Transverse colon (tissue), 4 donors: ENCODE results near the gene PTGER1. TPM values are rescaled to one million over a fixed set of nuclear protein-coding genes. Genes with fewer than 3 reads are reported as not detected.

Source experiments
- DNase-seq: peaks from one replicate; pipeline ENCODE4 v3.0.0-alpha.2; 2019
- H3K27ac ChIP-seq, 4 donors: fragments of 200-600 bp; sonication (generic); 2 replicates each; pipeline ENCODE4 v1.5.1; 2016 to 2018; ENCODE audit warnings: inconsistent platforms in 4 of 4
- H3K27me3 ChIP-seq: fragments of 200-600 bp; sonication (generic); 2 replicates; pipeline ENCODE4 v1.5.1; 2017; ENCODE audit warnings: inconsistent platforms
- H3K36me3 ChIP-seq, 4 donors: fragments of 200-600 bp; sonication (generic); 2 replicates each; pipeline ENCODE4 v1.5.1; 2017 to 2019; ENCODE audit warnings: inconsistent platforms in 4 of 4
- H3K4me1 ChIP-seq, 4 donors: fragments of 200-600 bp; sonication (generic); 2 replicates each; pipeline ENCODE4 v1.5.1; 2017 to 2020; ENCODE audit warnings: inconsistent platforms in 4 of 4
- H3K4me3 ChIP-seq, 4 donors: fragments of 200-600 bp; sonication (generic); 1 replicate in 1 of 4; 2 replicates in 3 of 4; pipeline versions ENCODE4 v1.5.1 to v1.6.1; 2017 to 2019; ENCODE audit warnings: inconsistent platforms in 4 of 4
- H3K9me3 ChIP-seq, 2 donors: fragments of 200-600 bp; sonication (generic); 2 replicates each; pipeline ENCODE4 v1.5.1; 2017 to 2019; ENCODE audit warnings: inconsistent platforms in 2 of 2
- EP300 ChIP-seq: sonication (generic); formaldehyde crosslinking; IDR thresholded peaks from one replicate; pipeline ENCODE4 v1.6.1; 2017; ENCODE audit warnings: antibody characterized with exemption, low read depth
- POLR2A ChIP-seq: fragments of 450-650 bp; IDR thresholded peaks from one replicate; pipeline ENCODE4 v1.6.1; 2016; ENCODE audit warnings: antibody characterized with exemption, mild to moderate bottlenecking, moderate library complexity
- POLR2AphosphoS5 ChIP-seq, 3 donors: sonication (generic); formaldehyde crosslinking; IDR thresholded peaks; one replicate each; pipeline ENCODE4 v1.6.1; 2016; ENCODE audit warnings: antibody characterized with exemption in 3 of 3
- WGBS, 2 donors: methylation state at CpG; one replicate each; pipeline ENCODE4 v1.1.5; 2018; ENCODE audit warnings: low coverage in 1 of 2; 5-methylcytosine and 5-hydroxymethylcytosine counted together
- in situ Hi-C, 4 donors: fragments of 200-750 bp; cut with MboI; loops; one replicate each; pipeline versions ENCODE4 v1.15.0 to v1.15.1; 2017; ENCODE audit warnings: low sequenced_read_pairs in 3 of 4, low pct_ligation_motif_present in 1 of 4, low pct_unique_long_range_greater_than_20kb in 1 of 4
- intact Hi-C: fragments of 100-400 bp; cut with DNase I; formaldehyde crosslinking; loops from one replicate; pipeline ENCODE4 v1.15.1; 2023; ENCODE audit warnings: low total_unique reads
- total RNA-seq, 4 donors: library from RNA; depleted of rRNA; stranded (reverse); fragments of >200 nt; gene quantifications; one replicate each; pipeline ENCODE4 v1.1.0, GENCODE V29; 2016
- TF ChIP-seq, protein P1 (sequence below), 5 experiments: fragments of 200-600 bp in 3 of 5; fragments of 450-650 bp in 2 of 5; sonication (generic) in 3 of 5; IDR thresholded peaks; 1 replicate in 2 of 5; 2 replicates in 3 of 5; pipeline ENCODE4 v1.5.1; 2016 to 2017; ENCODE audit warnings: antibody characterized with exemption in 5 of 5, inconsistent platforms in 3 of 5, mild to moderate bottlenecking in 2 of 5, moderate library complexity in 1 of 5

PTGER1 gene
- total RNA-seq, 4 donors from 2014 or later: 1.1 to 1.2 TPM; not detected in 2

DNA sequence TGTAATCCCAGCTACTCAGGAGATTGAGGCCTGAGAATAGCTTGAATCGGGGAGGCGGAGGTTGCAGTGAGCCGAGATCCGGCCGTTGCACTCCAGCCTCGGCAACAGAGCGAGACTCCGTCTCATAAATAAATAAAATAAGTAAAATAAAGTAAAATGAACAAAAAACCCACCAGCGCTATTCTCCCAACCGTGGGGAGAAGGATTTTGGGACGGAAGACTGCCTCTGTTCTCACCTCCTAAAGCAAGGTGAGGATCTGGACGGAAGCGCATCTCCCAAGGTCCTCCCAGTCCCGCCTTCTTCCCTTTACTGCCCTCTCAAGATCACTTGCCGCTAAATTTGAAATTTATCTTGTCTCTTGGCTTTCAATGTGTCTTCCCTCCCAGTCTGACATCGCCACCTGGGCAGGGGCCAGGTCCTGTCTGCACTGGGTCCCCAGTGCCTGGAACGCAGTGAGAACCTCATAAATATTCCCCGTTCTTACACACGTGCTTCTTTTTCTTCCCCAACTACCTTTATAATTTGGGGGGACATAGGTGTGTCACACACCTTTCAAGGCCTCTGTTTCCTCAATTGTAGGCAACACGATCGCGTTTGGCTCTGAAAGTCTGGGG, 44.2 kb upstream of the PTGER1 start:
- TF ChIP-seq POLR2AphosphoS5 (IDR thresholded peaks at IDR 0.05) (no peak), POLR2A (no peak), EP300 (no peak)
- TF ChIP-seq, protein P1, sequence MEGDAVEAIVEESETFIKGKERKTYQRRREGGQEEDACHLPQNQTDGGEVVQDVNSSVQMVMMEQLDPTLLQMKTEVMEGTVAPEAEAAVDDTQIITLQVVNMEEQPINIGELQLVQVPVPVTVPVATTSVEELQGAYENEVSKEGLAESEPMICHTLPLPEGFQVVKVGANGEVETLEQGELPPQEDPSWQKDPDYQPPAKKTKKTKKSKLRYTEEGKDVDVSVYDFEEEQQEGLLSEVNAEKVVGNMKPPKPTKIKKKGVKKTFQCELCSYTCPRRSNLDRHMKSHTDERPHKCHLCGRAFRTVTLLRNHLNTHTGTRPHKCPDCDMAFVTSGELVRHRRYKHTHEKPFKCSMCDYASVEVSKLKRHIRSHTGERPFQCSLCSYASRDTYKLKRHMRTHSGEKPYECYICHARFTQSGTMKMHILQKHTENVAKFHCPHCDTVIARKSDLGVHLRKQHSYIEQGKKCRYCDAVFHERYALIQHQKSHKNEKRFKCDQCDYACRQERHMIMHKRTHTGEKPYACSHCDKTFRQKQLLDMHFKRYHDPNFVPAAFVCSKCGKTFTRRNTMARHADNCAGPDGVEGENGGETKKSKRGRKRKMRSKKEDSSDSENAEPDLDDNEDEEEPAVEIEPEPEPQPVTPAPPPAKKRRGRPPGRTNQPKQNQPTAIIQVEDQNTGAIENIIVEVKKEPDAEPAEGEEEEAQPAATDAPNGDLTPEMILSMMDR (IDR thresholded peaks at IDR 0.05): no peak
- intact Hi-C loops: loop anchor here (10.0 kb wide), 1 partner anchor 1365 kb away; the partner anchor contains the start of genes IER2 and STX10
- Histone ChIP-seq H3K9me3 (no peaks in the 10 kb centered on the region), H3K36me3 (peaks cover 0 to 19% (median 12%) of the 10 kb centered on the region in 4 donors), H3K4me1 (peaks cover 24 to 66% (median 37%) of the 10 kb centered on the region in 4 donors), H3K27ac (peak overlapping the region; percentile 98 to 100 (median 100)), H3K27me3 (no peaks in the 10 kb centered on the region), H3K4me3 (peak overlapping the region in 2 of 4 donors; percentile 42 to 99)
- DNase-seq: no peak
- WGBS, 2 donors: 90 to 94% methylated on average over 12 to 22 of the region's 22 CpGs
- in situ Hi-C loops: no loop called here

DNA sequence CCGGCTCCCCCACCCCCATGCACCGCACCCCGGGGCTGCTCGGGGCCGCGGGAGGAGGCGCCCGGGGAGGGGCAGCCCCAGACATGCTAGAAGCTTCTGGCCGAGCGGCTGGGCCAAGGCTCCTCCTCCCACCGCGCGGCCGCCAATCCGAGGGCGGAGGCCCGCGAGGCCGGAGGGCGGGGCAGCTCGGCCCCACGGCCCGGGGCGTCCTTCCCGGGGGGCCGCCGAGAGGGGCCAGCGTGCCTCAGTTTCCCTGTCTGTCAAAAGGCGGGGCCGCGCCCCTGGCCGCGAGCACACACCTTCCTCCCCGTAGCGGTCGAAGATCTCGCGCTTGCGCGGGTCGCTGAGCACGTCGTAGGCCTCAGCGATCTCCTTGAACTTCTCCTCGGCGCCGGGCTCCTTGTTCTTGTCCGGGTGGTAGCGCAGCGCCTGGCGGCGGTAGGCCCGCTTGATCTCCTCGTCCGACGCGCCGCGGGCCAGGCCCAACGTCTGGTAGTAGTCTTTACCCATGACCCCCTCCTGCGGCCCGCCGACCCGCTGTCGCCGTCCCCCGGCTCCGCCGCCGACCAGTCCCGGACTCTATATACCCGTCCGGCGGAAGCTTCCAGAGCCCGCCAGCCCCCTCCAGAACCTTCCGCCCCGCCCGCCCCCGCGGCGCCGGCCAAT, 42.8 kb upstream of the PTGER1 start, which contains the start of gene DNAJB1:
Gene DNAJB1, minus strand, starts transcription at position 558 of the 666 bp plus-strand sequence. Its CDS starts 48 bp downstream, at position 510.
- Histone ChIP-seq H3K4me1 (peaks cover 24 to 65% (median 37%) of the 10 kb centered on the region in 4 donors), H3K4me3 (peak within 1 kb of the TSS; percentile 64 to 99 (median 94)), H3K27me3 (no peaks in the 10 kb centered on the region), H3K9me3 (no peaks in the 10 kb centered on the region), H3K27ac (peak within 1 kb of the TSS; percentile 98 to 100 (median 100)), H3K36me3 (peaks cover 0 to 25% (median 13%) of the 10 kb centered on the region in 4 donors)
- intact Hi-C loops (loop anchor here (10.0 kb wide), 1 partner anchor 1363 kb away; the partner anchor contains the start of genes IER2 and STX10), in situ Hi-C loops (no loop called here)
- 0% methylated on average over 17 of the region's 82 CpGs; no CpG with 5 or more reads in 1 of the 2 donors for WGBS, 2 donors
- no peak for TF ChIP-seq EP300
- TF ChIP-seq POLR2AphosphoS5 (IDR thresholded peaks at IDR 0.05): peak; percentile 97 to 99 (median 98)
- TF ChIP-seq, protein P1 (IDR thresholded peaks at IDR 0.05): peak in 1 of 5 experiments; percentile 13
- peak; percentile 99 for TF ChIP-seq POLR2A
- DNase-seq: peak; percentile 88

DNA sequence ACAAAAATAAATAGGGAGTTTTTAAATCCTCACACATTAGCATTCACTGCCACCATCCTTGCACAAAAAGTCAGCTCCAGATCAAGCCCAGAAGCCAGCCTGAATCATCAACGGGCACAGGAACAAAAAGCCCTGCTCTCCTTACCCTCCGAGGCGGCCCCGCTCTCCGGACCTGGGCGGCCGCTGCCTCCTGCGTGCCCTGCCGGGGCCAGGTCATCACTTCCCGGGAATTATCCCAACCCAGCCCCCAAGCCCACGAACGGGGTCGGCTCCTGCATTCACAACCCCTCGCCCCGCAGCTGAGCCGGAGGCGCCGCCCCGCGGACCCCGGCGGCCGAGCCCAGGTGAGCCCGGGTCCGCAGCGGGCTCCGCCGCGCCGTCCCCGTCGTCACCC, 42.3 kb upstream of the PTGER1 start:
- TF ChIP-seq EP300: no peak
- no peak for TF ChIP-seq POLR2AphosphoS5 (IDR thresholded peaks at IDR 0.05)
- TF ChIP-seq POLR2A: no peak
- TF ChIP-seq, protein P1 (IDR thresholded peaks at IDR 0.05): no peak
- intact Hi-C loops: loop anchor here (10.0 kb wide), 1 partner anchor 1363 kb away; the partner anchor contains the start of genes IER2 and STX10
- DNase-seq: peak; percentile 26
- Histone ChIP-seq H3K27me3 (no peaks in the 10 kb centered on the region), H3K4me1 (peaks cover 24 to 60% (median 37%) of the 10 kb centered on the region in 4 donors), H3K4me3 (peak overlapping the region; percentile 64 to 99 (median 94)), H3K27ac (peak overlapping the region; percentile 98 to 100 (median 100)), H3K9me3 (no peaks in the 10 kb centered on the region), H3K36me3 (peaks cover 0 to 25% (median 13%) of the 10 kb centered on the region in 4 donors)
- WGBS, 2 donors: 0% methylated on average over 19 of the region's 32 CpGs; no CpG with 5 or more reads in 1 of the 2 donors
- in situ Hi-C loops: no loop called here
